OCI-LY7 (cell line): Measurements from ENCODE around the gene HEPHL1. TPM values are rescaled to one million over a fixed set of nuclear protein-coding genes. Genes with fewer than 3 reads are reported as not detected.

Experiments used
- BruUV-seq: library from RNA; stranded (reverse); fragments of 400-500 nt; replicated peaks from 2 replicates; lab custom pipeline; 2021; lab: Mats Ljungman, UMichigan
- CTCF ChIA-PET: fragments of 300-600 bp; sonication (Branson Sonifier 250); formaldehyde crosslinking; loops from one replicate; lab custom pipeline; 2022; ENCODE audit warnings: antibody characterized with exemption; ENCODE audit not compliant: unreplicated experiment; lab: Charles Lee
- POLR2A ChIA-PET: fragments of 300-600 bp; sonication (Branson Sonifier 250); formaldehyde crosslinking; loops from one replicate; lab custom pipeline; 2022; ENCODE audit warnings: antibody characterized with exemption; lab: Charles Lee
- DNase-seq: peaks from one replicate; pipeline ENCODE4 v3.0.0-alpha.2; 2015; ENCODE audit warnings: low spot score
- H2AFZ ChIP-seq: fragments of 200-600 bp; sonication (generic), shearing (Covaris generic); 2 replicates; pipeline ENCODE4 v1.6.1; 2014; ENCODE audit warnings: mild to moderate bottlenecking, antibody characterized with exemption, low read length, moderate library complexity
- H3K27ac ChIP-seq: fragments of 200-600 bp; sonication (generic); 2 replicates; pipeline ENCODE4 v1.5.1; 2014; ENCODE audit warnings: mixed run types, low read depth, mild to moderate bottlenecking, moderate library complexity, low read length, inconsistent platforms; ENCODE audit not compliant: poor library complexity, severe bottlenecking
- H3K36me3 ChIP-seq: fragments of 200-600 bp; sonication (generic); 2 replicates; pipeline ENCODE4 v1.6.1; 2014; ENCODE audit warnings: mild to moderate bottlenecking, antibody characterized with exemption, low read length, moderate library complexity, mixed read lengths; ENCODE audit not compliant: insufficient read depth
- H3K4me1 ChIP-seq: fragments of 200-600 bp; sonication (generic); 2 replicates; pipeline ENCODE4 v1.5.1; 2014; ENCODE audit warnings: mild to moderate bottlenecking, low read length; ENCODE audit not compliant: insufficient read depth, poor library complexity, severe bottlenecking
- H3K4me2 ChIP-seq: fragments of 200-600 bp; sonication (generic); 2 replicates; pipeline ENCODE4 v1.6.1; 2014; ENCODE audit warnings: mild to moderate bottlenecking, low read length
- H3K4me3 ChIP-seq: fragments of 200-600 bp; sonication (generic); 2 replicates; pipeline ENCODE4 v1.5.1; 2014; ENCODE audit warnings: mild to moderate bottlenecking, low read depth, low read length; ENCODE audit not compliant: poor library complexity, severe bottlenecking
- H3K79me2 ChIP-seq: fragments of 200-600 bp; sonication (generic); 2 replicates; pipeline ENCODE4 v1.6.1; 2016; ENCODE audit warnings: low read depth, mild to moderate bottlenecking, low read length, moderate library complexity, mixed read lengths; ENCODE audit not compliant: insufficient read depth
- H3K9me2 ChIP-seq: fragments of 200-600 bp; sonication (generic); 2 replicates; pipeline ENCODE4 v1.6.1; 2016; ENCODE audit warnings: mild to moderate bottlenecking, low read length, mixed read lengths; ENCODE audit not compliant: insufficient read depth
- H3K9me3 ChIP-seq: fragments of 200-600 bp; sonication (generic); 2 replicates; pipeline ENCODE4 v1.6.1; 2014; ENCODE audit warnings: mild to moderate bottlenecking, mixed run types, low read length, mixed read lengths
- H4K20me1 ChIP-seq: fragments of 200-600 bp; sonication (generic); 2 replicates; pipeline ENCODE4 v1.6.1; 2014; ENCODE audit warnings: mild to moderate bottlenecking, antibody characterized with exemption, low read length, moderate library complexity, mixed read lengths; ENCODE audit not compliant: insufficient read depth
- EZH2phosphoT487 ChIP-seq: fragments of 200-600 bp; sonication (generic); IDR thresholded peaks from 2 replicates; pipeline ENCODE4 v1.6.1; 2018; ENCODE audit warnings: low read depth, borderline replicate concordance, mild to moderate bottlenecking, mixed run types, antibody characterized with exemption, low read length, moderate library complexity, mixed read lengths
- intact Hi-C: fragments of 100-400 bp; cut with micrococcal nuclease; formaldehyde crosslinking; loops from one replicate; pipeline ENCODE4 v1.10.0; 2022; ENCODE audit not compliant: unreplicated experiment
- total RNA-seq, 2 experiments: library from RNA; depleted of rRNA in 1 of 2; stranded (reverse); fragments of >200 nt in 1 of 2; shearing (Covaris generic) in 1 of 2; gene quantifications; 2 replicates each; pipeline ENCODE4 v1.2.3, GENCODE V29; 2014 to 2022
- TF ChIP-seq, protein P1 (sequence below): fragments of 200-600 bp; sonication (generic); conservative IDR thresholded peaks from 2 replicates; pipeline ENCODE4 v1.5.1; 2014; ENCODE audit warnings: mild to moderate bottlenecking, antibody characterized with exemption, low read length, moderate library complexity, mixed read lengths

HEPHL1 gene
- total RNA-seq, 2 experiments from 2014 or later: not detected

DNA sequence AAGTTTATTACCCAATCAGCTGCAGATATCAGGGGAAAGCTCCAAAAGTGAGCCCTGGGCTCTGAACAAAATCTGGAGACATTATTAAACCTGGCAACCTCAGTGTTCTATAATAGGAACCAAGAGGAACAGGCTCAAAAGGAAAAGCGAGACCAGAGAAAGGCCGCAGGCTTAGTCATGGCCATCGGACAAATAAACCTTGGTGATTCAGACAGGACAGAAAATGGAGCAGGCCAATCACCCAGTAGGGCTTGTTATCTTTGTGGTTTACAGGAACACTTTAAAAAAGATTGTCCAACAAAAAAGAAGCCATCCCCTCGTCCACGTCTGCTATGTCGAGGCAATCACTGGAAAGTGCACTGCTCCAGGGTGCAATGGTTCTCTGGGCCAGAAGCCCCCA is 99.8 kb downstream of the HEPHL1 start:
- Histone ChIP-seq H3K4me1 (no peaks in the 10 kb centered on the region), H3K27ac (no peak overlapping the region), H4K20me1 (no peaks in the 10 kb centered on the region), H3K4me2 (no peak overlapping the region), H2AFZ (no peak overlapping the region), H3K9me3 (0 out of 2 replicates have a peak, but pooled peaks cover 10% of the 10 kb centered on the region), H3K79me2 (no peaks in the 10 kb centered on the region), H3K4me3 (no peak overlapping the region), H3K9me2 (no peaks in the 10 kb centered on the region), H3K36me3 (no peaks in the 10 kb centered on the region)
- POLR2A ChIA-PET: interaction anchor here (1.6 kb wide), 1 partner anchor 10 kb away, joined by 4 read pairs; no protein-coding TSS in a partner anchor
- intact Hi-C loops: no loop called here
- TF ChIP-seq EZH2phosphoT487: no peak
- TF ChIP-seq, protein P1, sequence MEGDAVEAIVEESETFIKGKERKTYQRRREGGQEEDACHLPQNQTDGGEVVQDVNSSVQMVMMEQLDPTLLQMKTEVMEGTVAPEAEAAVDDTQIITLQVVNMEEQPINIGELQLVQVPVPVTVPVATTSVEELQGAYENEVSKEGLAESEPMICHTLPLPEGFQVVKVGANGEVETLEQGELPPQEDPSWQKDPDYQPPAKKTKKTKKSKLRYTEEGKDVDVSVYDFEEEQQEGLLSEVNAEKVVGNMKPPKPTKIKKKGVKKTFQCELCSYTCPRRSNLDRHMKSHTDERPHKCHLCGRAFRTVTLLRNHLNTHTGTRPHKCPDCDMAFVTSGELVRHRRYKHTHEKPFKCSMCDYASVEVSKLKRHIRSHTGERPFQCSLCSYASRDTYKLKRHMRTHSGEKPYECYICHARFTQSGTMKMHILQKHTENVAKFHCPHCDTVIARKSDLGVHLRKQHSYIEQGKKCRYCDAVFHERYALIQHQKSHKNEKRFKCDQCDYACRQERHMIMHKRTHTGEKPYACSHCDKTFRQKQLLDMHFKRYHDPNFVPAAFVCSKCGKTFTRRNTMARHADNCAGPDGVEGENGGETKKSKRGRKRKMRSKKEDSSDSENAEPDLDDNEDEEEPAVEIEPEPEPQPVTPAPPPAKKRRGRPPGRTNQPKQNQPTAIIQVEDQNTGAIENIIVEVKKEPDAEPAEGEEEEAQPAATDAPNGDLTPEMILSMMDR: no peak
- CTCF ChIA-PET: no interaction called here
- DNase-seq: no peak
- no TSS peak for BruUV-seq

DNA sequence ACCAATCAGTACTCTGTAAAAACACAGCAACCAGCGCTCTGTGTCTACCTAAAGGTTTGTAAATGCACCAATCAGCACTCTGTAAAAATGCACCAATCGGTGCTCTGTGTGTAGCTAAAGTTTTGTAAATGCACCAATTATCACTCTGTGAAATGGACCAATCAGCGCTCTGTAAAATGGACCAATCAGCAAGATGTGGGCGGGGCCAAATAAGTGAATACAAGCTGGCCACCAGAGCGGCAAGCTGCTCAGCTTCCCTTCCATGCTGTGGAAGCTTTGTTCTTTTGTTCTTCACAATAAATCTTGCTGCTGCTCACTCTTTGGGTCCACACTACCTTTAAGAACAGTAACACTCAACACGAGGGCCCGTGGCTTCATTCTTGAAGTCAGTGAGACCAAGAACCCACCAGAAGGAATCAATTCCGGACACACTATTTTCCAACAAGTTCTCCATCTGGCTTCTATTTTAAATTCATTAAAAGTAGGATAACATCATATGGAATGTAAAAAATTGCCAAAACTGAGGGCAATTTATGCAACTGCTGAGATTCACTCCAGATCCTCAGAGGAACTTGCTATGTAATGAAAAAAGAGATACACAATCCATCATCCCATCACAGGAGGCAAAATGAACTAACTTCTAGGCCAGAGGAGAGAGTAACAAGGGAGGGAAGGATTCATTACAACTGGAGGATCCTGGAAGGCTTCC is 104.4 kb downstream of the HEPHL1 start:
- intact Hi-C loops: loop anchor here (5.0 kb wide), 2 partner anchors 367 to 463 kb away; partner anchors contain the start of genes ANKRD49, CEP295 and MRE11
- H3K4me2 ChIP-seq: no peak overlapping the region
- ChIA-PET CTCF (no interaction called here), POLR2A (interaction anchor here (0.6 kb wide), 2 partner anchors 10 to 56 kb away, joined by 3 read pairs; no protein-coding TSS in a partner anchor)
- DNase-seq: peak; percentile 33
- no peak overlapping the region; the same call in 1 of the 2 replicates for H2AFZ ChIP-seq
- H3K9me3 ChIP-seq: 0 out of 2 replicates have a peak, but pooled peaks cover 10% of the 10 kb centered on the region
- BruUV-seq: no TSS peak
- H3K79me2 ChIP-seq: peaks cover 12% of the 10 kb centered on the region; the same call in 1 of the 2 replicates
- no peak overlapping the region for H3K27ac ChIP-seq
- no peaks in the 10 kb centered on the region for H3K36me3 ChIP-seq
- H4K20me1 ChIP-seq: peaks cover 10% of the 10 kb centered on the region; the same call in 1 of the 2 replicates
- TF ChIP-seq EZH2phosphoT487: no peak
- TF ChIP-seq, protein P1: no peak
- peaks cover 21% of the 10 kb centered on the region for H3K4me1 ChIP-seq
- H3K9me2 ChIP-seq: no peaks in the 10 kb centered on the region
- no peak overlapping the region for H3K4me3 ChIP-seq
